Activated CD8-positive, alpha-beta memory T cell treated with anti-CD3 and anti-CD28 coated beads for 48 hours (primary cell): ENCODE data around the gene MATN4.
A peak's percentile ranks its signal among the peaks of the same experiment; 100 is the strongest.

Experiments
- DNase-seq, 3 experiments: peaks; one replicate each; pipeline ENCODE4 v3.0.0-alpha.2; 2020; ENCODE audit warnings: low read depth in 2 of 3, low spot score in 2 of 3

MATN4 gene

DNA sequence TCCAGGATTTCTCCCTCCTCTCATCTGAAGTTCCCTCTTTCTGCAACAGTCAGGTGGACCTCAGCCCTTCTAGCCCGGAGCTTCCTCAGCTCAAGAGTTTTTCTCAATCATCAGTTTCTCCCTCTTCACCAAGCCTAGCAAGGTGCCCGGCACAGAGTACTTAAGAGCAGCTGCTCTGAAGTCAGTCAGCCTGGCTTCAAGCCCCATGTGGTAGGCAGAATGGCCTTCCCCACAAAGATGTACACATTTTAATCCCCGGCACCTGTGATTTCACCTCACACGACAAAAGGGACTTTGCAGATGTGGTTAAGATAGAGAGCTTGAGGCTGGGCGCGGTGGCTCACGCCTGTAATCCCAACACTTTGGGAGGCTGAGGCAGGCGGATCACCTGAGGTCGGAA, 16.6 kb downstream of the MATN4 start:
- DNase-seq: no peak

DNA sequence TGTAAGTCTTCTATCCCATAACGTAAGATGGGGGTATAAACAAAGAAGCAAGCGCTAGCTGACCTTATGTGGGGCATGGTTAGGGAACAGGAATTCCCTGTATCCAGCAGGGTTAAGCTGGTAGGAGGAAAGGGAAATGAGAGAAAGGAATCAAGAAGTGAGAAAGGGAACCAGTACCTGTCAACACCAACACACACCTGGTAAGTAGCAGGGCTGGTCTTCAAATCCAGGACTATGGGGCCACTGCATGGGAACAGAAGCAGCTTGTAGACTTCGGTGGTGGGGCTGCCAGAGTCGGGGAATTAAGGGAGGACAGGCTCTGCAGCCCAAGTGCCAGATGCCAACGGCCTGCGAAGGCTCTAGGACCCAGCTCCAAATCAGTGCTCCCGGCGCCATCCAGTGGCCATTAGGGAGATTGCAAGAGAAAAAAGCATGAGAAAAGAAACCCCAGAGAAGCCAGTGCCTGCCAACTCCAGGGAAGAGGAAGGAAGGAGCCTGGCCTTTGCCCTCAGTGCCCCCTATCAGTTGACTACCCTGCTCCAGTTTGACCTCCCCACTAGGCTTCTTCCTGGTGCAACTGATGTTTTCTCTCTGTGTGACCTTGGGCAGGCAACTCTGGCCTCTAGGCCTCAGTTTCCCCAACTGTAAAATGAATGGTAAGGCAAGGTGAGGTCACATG, 17.3 kb downstream of the MATN4 start:
- peak in 2 of 3 experiments; percentile 49 to 51 for DNase-seq

DNA sequence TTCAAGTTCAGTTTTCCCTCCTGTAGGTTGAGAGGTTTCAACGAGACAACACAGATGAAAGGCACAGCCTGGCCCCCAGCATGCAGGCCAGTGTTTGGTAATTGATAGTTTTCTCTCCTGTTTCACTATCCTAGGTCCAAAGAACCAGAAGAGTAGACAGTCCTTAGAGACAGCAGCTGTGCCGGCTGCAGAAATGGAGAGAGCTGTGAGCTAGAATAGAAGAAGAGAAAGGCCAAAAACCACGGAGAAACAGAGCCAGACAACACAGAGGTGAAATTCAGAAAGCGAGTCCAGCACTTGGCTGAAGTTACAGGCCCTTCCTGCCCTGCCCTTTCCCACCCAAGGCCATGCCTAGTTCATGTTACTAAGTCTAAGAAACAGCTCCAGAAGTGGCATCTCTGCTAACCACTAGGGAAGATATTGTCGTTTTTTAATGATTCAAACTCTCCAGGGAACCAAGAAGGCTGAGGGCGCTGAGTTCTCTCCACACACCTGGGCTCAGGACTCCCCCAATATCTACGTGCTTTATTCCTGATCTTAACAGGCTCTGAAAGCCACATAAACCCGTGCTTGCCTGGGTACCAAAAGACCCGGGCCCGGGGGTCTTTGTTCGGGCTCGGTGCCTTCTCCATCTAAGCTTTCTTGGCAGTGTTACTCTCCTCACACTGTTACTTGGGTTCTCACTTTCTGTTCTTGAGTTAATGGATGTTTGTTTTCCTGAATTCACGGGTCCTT, 18.0 kb downstream of the MATN4 start:
- no peak for DNase-seq

DNA sequence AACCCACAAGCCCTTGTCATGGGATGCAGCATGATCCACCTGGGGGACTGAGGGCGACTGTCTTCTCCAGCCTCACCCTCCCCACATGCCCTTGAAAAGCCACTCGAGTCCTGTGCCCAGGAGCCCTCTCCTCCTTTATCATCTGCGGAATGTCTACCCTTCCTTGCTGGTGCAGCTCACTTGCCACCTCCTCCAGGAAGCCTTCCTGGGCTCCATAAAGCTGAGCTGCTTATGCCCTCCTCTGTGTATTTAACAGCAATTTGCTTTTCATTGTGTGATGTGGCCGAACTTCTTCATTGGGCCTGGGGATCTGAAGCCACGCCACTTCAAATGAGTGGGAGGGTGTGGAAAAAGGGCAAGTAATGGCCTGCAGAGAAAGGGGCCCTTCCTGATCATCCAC, 19.2 kb downstream of the MATN4 start:
- no peak for DNase-seq

DNA sequence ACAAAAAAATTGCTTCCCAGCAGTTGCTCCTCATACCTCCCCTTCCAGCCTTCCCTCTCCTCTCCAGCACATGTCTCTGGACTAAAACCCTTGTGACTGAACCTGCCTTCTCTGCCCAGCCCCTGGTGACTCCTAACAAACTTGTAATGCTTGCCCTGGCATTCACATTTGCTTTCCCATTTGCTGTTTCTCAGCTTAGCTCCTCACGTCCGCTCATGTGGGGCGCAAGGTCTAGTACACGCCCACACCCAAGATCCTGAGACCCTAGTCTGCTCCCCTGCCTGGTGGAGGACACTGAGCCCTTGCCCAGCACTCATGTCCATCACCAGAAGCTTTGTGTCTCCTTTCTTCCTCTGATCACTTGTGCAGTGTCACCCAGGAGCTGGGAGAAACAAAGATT, 19.7 kb downstream of the MATN4 start:
- no peak for DNase-seq

DNA sequence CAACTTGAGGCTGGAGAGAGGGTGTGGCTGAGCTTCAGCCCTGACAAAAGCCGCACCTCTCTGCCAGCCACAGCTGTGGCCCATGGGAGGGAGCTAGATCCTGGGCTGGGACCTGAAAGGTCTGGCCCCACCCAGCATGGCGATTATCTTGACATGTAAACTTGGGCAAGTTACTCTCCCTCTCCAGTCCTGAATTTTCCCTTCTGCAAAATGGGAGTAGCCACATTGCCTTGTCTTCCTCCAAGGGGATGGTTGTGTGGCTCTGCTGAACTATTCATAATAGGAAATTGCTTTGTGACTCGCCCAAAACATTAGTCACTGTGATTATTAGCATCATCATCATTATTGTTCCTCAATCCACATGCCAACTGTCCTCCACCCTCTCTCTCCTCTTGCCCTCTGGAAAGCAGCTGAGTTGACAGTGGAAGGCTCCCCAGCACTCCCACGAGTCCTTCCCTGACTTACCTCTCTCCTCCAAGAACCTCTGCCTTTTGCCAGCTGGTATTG, 24.5 kb downstream of the MATN4 start:
- DNase-seq: no peak

DNA sequence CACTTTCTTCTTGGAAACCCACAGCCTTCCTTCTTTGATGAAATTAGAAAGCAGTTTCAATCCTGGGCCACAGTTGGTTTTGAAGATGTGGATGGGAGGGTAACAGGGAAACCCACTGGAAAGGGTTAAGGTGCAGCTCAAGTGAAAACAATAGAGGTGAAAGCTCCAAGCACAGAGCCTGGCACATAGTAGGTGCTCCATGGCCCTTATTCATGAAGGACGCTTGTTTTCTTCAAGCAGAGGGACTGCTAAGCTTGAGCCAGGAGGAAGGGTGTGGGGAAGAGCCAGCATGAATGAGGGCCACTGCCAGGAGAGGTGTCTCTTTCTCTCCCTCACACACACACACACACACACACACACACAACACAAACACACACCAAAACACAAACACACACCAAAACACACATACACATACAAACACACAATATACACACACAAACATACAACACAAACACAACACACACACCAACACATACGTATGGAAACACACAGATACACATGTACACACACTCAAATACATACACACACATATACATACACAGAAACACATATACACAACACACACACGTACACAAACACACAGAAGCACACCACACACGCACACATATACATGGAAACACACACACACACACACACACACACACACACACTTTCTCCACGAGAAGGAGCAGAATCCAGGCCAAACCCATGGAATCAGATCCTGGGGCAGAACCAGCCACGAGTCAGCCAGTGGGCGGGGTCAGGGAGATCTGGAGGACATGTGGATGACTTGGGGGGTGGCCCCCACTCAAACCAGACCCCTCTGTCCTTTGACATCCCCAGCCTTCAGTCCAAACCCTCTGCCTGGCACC, 25.2 kb downstream of the MATN4 start:
- DNase-seq: no peak

DNA sequence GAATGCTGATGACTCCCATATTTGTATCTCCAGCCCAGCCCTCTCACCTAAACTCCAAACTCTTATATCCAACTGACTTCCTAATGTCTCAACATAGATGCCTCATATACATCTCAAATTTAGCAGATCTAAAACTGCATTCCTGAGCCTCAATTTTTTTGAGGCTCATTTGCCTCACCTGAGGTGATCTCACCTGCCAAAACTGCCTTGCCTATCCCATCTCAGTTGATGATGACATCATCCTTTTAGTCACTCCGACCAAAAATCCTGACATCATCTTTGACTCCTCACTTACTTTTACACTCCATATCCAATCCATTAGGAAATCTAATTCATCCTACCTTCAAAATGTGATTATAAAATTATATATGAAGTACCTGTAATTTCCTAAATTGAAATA, 28.1 kb downstream of the MATN4 start:
- DNase-seq: no peak

DNA sequence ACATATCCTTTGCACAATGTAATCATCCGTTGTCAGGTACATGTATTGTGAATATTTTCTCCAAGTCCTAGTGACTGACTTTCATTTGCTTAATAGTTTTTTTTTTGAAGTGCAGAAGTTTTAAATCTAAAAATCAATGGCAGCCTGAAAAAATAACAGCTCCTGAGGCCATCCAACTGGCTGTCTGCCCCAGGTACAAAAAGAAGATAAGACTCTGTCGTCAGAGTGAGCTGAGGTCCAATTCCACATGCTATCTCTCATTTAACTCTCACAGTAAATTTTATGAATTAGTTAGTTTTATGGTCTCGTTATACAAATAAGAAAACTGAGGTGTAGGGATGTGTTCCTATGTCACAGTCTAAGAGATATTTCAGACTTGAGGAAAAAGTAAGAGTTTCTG, 32.8 kb downstream of the MATN4 start:
- no peak for DNase-seq

DNA sequence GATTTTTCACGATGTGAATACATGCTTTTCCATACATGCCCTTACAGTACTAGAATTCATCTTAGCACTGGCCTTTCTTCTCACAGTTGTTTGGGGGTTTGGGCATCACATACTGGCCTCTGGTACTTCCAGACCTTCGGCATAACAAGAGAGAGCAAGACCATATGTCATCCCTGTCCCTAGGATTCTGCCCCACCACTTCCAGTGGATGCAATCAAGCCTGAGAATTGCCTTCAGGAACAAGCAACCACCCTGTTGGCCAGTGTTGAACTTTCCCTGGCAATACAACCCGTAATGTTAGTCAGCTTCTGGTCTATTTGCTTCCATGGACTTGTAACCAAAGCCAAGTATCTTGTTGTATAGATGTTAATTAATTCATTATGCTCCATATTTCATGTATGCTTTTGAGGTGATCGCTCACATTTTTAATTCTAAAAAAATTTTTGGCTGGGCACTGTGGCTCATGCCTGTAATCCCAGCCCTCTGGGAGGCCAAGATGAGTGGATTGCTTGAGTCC, 38.3 kb downstream of the MATN4 start:
- DNase-seq: no peak

DNA sequence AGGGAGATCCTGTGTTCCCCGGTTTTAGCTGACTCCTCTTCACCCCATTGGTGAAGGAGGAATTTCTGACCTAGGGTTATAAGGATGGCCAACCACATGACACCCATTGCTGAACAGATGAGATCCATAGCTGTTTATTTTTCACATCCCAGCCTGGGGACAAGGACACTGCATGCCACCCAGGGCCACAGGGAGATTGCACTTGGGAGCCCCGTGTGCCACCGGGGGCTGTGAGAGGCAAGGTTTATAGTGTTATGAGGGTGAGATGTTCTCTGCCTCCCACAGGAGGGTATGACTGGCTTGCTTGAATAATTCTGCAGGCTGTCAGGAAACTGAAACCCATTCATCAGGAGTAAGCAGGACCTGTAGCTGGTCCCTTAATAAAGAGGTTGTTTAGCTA, 39.0 kb downstream of the MATN4 start:
- DNase-seq: no peak

DNA sequence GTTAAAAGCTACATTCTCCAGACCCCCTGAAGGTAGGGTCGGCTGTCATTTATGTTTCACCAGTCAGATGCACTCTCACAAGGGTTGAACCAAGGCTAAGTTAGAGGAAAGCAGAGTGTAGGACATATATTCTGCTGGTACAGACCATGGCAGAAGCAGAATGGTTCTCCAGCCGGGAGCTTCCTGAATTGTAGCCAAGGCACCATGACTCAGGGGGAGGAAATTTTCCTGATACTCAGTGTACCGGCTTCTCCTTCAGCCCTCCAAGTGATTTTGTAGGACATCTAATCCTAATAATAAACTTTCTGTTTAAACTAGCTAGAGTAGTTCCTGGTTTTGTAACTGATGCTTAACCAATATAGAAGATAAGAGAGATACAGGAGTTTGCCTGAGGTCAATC, 39.6 kb downstream of the MATN4 start:
- no peak for DNase-seq

DNA sequence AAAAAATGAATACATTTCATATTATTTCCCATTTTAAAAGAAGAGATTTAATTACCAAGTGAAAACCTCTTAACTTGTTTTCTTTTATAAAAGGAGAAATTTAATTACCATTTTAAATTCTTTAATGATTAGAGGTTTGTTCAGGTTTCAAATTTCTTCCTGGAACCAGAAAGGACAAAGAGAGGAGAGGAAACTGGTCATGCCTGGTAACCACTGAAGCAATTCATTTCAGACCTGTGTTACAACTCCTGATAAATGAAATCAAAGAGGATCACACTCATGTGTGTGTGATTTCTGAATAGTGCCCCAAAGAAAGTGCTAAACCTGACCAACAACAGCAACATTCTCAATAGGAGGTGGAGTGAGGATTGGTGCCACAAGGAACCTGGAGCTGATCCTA, 41.1 kb downstream of the MATN4 start:
- no peak for DNase-seq

DNA sequence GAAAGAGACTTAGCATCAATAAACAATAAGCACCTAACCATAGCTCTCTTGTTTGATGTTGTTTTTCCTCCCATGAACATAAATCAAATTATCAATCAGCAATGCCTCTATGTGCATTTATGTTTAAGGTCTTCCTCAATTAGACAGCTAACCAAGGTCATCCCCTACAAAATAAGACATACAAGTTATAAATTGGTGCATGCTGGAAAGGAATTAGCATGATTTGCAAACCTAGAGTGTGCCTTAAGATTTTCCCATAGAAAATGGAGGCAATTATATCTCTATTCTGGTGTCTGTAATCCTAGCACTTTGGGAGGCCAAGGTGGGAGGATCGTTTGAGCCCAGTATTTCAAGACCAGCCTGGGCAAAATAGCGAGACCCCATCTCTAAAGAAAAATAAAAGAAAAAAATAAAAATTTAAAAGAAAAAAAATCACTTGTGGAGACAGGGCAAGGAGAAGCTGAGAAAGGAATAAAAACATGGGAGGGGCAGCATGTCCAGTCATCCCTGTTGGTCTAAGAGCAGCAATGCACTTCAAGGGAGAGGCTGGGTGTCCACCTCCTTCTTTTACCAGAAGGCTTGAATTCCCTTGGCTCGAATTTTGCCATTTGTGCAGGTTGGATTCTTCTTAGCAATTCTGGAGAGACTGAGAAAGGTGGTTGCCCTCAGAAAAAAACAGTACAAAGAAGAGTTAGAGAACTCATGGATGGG, 44.4 kb downstream of the MATN4 start:
- DNase-seq: no peak

DNA sequence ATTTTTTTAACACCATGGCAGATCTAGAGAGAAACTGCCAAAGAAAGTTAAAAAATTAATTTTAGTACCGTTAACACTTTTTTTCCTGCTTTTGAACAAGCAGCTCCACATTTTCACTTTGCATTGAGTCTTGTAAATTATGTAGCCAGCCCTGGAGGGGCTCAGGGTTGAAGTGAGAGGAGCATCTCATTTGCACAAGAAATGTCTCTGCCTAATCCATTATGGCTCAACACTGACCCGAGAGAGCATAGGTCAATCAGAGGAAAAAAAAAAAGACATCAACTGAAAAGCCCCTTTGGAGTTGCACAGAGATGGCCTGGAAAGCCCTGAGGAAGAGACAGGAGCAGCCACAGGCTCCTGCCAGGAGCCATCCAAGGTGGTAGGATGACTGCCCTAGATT, 49.4 kb downstream of the MATN4 start:
- DNase-seq: no peak

DNA sequence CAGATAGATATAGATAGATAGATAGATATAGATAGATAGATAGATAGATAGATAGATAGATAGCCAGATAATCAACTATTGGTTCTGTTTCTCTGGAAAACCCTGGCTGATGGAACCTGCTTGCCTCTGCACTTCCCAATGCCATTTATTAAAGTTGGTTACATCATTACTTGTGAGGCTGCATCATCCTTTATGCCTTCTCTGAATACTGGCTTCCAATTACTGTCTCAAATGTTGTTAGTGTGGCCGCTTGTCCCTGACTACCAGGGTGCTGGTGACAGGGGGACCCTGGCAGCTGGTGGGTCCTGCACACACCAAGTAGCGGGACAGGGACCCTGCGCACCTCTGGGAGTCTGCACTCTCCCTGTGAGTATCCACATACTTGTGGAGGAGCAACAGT, 49.8 kb downstream of the MATN4 start:
- no peak for DNase-seq

DNA sequence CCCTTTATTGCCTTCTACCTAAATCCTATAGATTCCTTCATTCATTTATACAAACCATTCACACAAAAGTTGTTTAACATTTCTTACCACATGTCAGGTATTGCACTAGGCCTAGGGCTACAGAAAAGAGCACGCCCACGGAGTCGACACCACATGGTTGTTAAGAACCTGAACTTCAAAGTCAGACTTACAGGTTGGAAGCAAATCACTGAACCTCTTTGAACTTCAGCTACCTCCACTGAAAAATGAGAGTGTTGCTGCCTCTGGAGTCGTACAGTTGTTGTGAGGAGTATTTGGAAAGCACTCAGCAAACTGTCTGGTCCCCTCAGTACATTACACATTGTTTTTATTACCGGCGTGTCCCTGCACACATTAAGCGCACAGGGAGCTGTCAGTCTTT, 50.4 kb downstream of the MATN4 start:
- no peak for DNase-seq

DNA sequence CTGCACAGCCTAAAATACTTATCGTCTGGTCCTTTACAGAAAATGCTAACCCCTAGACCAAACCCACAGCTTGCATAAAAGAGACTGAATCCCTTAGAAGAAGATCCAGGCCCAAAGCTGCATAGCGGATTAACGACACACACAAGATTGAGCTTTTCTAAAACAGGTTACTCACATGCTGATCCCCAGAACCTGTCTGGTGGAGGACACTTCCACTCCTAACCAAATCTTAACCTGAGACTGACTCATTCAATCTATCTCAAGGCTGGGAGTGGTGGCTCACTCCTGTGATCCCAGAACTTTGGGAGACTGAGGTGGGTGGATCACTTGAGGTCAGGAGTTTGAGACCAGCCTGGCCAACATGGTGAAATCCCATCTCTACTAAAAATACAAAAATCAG, 50.9 kb downstream of the MATN4 start:
- no peak for DNase-seq

DNA sequence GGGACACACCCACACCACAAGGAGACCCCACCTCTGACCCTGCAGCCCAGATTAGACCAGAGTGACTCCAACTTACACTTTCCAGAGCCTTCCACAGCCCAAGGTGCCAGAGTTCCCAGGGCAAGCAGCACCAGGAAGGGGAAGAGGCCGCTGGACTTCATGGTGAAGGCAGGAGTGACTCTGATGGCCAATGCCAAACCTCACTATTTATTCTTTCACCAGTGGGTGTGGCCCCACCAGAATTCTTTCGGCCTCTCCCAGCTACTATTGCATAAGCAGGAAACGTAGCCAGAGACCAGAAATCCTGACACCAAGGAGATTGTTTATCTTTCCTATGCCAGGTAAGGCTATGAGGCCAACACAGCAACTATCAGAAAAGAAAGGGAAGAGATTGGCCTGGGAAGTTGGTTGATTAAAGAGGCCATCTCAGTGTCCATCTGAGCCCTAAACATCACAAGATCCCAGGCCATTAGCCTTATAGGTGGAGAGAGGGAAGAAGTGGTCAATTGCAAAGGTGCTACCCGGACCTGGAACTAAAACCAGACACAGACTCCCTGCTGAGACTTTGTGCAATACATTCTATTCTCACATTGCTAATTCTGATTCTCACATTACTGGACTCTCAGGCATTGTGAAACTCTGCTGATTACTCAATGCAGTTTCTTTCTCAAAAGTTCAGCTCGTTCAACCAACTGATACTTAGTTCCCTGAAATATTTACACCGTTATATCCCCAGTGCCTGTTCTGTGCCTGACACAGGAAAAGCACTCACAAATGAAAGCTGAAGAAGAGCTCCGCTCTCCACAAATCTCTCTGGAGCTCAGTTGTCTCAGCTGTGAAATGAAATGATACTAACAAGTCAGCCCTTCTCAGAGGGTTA, 53.5 kb downstream of the MATN4 start, which contains the start of gene SLPI:
Gene SLPI (minus strand): TSS at position 182 of the 880 bp plus-strand sequence. CDS start 21 bp downstream, at position 161.
- DNase-seq: no peak

DNA sequence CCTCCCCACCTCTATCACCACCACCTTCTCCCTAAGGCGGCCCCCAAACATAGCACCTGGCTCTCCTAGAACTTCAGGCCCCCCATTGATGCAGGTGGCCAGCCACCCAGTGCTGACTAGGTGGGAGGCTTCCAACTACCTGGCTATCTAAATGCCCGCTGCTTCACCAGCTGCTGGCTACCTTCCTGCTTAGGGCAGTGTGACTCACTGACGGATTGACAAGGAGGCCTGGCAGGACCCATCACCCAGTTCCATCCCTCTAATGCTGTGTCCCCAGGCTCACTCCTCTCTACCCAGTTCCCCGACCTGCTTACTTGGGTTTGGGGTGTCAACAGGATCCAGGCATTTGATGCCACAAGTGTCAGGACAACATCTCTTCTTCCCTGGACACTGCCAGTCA, 54.8 kb downstream of the MATN4 start:
- DNase-seq: no peak
